Ovary (tissue), 3 donors: ENCODE data around the gene BNIP3.

Experiments
- EP300 ChIP-seq: sonication (generic); formaldehyde crosslinking; IDR thresholded peaks from one replicate; pipeline ENCODE4 v1.6.1; 2017; ENCODE audit warnings: antibody characterized with exemption
- POLR2A ChIP-seq: fragments of 450-650 bp; IDR thresholded peaks from one replicate; pipeline ENCODE4 v1.6.1; 2017; ENCODE audit warnings: antibody characterized with exemption, mild to moderate bottlenecking, moderate library complexity
- TF ChIP-seq, protein P1 (sequence below), 3 donors: fragments of 450-650 bp in 2 of 3; fragments of 200-600 bp in 1 of 3; IDR thresholded peaks; one replicate each; pipeline versions ENCODE4 v1.5.1 to v1.8.0; 2016 to 2022; ENCODE audit warnings: antibody characterized with exemption in 3 of 3, mild to moderate bottlenecking in 1 of 3
- donor health status: DM: no; HTN: no; CAD: no.

DNA sequence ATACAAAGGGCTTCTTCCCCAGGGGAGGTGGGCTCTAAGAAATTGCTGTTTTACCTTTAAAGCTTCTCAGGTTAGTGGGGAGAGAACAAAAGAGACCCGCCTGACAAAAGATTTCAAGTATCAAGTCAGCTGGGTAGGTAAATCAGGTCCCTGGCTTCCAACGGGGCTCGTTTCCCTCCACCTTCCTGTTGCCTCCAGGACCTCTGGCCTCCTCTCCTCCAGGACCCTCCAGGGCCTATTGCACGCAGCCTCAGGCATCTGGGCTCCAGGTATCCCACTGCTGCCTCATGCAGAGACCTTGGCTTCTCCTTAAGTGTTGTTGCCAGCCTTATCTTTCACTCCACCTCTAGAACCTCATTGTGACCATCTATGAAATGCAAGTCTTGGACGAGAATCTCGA lies 2.9 kb downstream of the BNIP3 start:
- TF ChIP-seq, protein P1, sequence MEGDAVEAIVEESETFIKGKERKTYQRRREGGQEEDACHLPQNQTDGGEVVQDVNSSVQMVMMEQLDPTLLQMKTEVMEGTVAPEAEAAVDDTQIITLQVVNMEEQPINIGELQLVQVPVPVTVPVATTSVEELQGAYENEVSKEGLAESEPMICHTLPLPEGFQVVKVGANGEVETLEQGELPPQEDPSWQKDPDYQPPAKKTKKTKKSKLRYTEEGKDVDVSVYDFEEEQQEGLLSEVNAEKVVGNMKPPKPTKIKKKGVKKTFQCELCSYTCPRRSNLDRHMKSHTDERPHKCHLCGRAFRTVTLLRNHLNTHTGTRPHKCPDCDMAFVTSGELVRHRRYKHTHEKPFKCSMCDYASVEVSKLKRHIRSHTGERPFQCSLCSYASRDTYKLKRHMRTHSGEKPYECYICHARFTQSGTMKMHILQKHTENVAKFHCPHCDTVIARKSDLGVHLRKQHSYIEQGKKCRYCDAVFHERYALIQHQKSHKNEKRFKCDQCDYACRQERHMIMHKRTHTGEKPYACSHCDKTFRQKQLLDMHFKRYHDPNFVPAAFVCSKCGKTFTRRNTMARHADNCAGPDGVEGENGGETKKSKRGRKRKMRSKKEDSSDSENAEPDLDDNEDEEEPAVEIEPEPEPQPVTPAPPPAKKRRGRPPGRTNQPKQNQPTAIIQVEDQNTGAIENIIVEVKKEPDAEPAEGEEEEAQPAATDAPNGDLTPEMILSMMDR (IDR thresholded peaks at IDR 0.05), result no peak
- no peak for TF ChIP-seq POLR2A
- TF ChIP-seq EP300, result no peak
